Left lobe of liver (tissue), 2 donors: Measurements from ENCODE around the gene UBASH3B. TPM values are rescaled to one million over a fixed set of nuclear protein-coding genes. Genes with fewer than 3 reads are reported as not detected.
"Not testable (repeated sequence)": the region's sequence is repeated elsewhere in the genome, so short reads cannot be mapped to it uniquely, and the experiment has no call there.

Experiments used
- ATAC-seq: fragments of 200-7000 bp; cut with Tn5 transposase; one replicate; pipeline ENCODE4 v1.9.1; 2020; ENCODE audit warnings: mild to moderate bottlenecking, moderate library complexity
- DNase-seq: peaks from one replicate; pipeline ENCODE4 v3.0.0-alpha.2; 2020; ENCODE audit warnings: low spot score
- total RNA-seq: library from RNA; stranded (reverse); gene quantifications from one replicate; pipeline ENCODE4 v1.2.1, GENCODE V29; 2021
- donor health status: DM: no; HTN: no; CAD: no; lungs with moderate emphysema.
- donor health status: DM: no; HTN: yes; CAD: no.

UBASH3B gene
- total RNA-seq, 1 donor from 2014 or later, result 1.5 TPM

DNA sequence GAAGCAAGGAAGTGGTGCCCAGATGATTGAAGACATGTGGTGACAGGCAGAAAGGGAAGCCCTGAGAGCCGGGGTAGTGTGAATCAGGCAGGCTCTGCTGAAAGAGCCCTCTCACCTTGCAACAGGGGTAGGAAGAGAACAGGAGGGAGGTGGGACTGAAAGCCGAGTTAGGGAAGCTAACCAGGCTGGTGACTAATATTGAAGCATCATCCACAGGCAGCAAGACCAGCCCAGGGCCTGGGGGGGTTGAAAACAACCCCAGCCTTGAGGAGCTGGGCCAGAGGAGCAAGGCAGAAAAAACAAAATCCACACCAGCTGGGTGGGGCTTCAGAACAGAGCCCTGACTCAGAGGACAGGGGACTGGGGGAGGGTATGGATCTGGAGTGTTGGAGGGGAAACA lies 147.8 kb downstream of the UBASH3B start:
- no peak for ATAC-seq
- DNase-seq, result no peak

DNA sequence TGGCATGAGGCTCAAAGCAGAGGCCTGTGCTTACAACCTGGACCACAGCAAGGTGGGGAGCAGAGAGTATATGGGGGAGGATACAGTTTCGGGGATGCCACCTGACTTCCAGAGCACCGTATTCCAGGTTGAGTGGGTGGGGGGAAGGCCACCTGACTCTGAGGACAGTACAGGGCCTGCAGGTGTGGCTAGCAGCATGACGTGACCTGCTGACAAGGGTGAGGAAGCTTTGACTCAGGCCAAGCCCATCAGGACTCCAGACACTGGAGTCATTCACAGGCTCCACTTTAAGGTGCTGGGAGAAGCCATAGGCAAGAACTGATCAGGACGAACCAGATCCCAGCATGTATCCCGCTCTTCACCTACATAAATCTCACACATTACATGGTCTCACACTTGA lies 148.2 kb downstream of the UBASH3B start:
- DNase-seq (no peak), ATAC-seq (no peak)

DNA sequence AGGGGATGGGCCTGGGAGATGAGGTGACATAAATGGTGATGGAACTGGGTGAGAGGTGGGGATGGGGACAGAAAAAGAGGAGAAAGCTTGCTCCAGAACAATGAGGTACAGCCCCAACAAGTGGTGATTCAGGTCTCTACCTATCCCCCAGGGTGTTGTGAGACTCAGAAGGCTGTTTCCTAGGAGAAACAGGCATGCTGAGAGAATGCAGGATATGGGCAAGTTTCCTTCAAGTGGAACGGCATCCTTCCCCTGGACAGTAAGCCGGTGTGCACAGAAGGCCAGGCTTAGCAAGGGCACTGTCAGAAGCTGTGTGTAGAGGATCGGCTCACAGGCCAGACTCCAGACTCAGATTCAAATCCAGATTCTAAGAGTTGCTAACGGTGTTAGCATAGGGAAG lies 148.6 kb downstream of the UBASH3B start:
- ATAC-seq (no peak), DNase-seq (no peak)

DNA sequence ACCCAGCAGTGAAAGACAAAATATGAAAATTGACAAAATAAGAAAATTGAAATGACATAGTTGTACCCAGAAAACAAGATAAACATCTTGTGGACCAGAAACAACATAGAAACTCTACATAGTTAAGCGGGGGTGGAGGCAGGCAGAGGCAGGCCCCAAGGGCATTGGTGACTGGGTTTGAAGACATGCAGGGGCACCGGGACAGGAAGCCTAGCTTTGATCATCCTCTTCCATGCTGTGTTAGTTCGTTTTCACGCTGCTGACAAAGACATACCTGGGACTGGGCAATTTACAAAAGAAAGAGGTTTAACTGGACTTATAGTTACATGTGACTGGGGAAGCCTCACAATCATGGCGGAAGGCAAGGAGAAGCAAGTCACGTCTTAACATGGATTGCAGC lies 149.3 kb downstream of the UBASH3B start:
- DNase-seq (no peak), ATAC-seq (no peak)

DNA sequence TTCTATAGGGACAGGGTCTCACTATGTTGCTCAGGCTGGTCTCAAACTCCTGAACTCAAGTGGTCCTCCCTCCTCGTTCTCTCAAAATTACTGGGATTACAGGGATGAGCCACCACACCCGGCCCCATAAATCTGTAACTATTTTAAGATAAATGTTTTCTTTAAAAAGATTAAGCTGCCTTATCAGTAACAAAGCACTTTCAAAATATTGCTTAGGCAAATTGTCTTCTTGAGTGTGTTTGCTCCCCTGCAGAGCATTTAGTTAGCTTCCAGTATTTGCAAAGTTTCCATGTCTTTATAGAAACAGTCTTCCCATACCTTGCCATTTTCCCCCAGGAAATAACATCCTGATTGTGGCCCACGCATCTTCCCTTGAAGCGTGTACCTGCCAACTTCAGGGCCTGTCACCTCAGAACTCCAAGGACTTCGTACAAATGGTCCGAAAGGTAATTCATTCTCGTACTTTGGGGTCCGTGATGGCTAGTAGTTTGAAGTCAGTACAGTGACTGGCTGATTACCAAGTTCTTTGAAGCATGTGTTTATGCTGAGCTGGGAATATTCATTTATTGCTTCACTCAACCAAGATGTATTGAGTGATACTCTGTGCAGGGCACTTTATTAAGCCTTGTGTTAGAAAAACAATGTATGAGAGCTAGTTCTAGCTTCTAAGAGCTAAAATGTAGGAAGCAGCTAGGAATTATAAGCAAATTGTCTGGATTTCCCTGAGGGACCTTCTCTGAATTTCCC lies 152.4 kb downstream of the UBASH3B start:
- ATAC-seq (no peak), DNase-seq (no peak)

DNA sequence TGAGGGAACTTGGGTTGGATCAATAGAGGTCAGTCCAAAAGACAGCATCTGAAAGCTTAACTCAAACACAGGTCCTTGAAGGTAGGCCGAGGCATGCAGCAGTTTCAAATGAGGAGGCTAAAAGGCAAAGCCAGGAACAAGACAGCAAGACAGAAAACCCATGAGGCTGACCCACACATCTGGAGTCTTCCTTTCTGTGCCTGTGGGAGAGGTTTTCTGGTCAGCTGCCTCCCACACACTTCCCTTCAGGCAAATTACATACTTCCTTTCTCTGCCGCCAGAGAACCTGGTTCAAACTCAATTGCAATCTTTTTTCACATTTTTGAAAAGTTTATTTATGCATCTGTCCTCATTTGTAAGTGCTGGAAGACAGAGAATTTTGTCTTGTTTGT lies 153.0 kb downstream of the UBASH3B start:
- ATAC-seq (no peak), DNase-seq (no peak)

DNA sequence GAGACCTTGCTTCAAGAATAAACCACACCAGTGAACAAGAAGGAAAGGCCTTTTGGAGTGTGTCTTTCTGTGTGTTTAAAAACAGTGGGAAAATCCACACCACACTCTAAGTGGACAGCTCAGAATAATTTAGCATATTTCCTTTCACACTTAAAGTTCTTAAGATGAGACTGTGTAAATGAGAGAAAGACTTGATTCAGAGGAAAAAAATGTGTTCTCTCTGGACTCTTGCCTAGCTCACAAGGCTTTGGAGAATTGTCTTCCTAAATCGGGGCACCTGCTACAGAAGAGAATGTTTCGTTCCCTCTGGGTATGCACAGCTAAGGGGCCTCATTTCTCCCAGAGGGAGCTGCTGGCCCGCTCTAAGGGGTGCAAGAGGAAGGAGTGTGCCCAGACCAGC lies 154.3 kb downstream of the UBASH3B start:
- no peak for ATAC-seq
- DNase-seq, result no peak

DNA sequence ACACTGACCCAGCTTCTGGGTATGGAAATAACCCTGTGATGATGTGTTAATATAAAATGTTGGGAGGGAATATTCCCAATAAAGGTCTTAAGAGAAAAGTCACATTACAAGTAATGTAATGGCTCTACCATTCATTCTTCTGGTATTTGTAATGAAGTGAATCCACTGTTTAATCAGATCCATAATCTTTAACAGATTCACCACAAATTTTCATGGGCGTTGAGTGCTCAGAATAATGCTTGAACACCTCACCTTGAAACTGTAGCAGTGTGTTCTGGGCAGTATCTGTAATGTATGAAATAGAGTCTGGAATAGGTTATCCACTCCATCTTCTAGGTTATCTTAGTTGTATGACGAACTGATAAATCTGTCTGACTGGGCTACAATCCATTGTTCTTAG lies 156.2 kb downstream of the UBASH3B start:
- ATAC-seq, result no peak
- no peak for DNase-seq

DNA sequence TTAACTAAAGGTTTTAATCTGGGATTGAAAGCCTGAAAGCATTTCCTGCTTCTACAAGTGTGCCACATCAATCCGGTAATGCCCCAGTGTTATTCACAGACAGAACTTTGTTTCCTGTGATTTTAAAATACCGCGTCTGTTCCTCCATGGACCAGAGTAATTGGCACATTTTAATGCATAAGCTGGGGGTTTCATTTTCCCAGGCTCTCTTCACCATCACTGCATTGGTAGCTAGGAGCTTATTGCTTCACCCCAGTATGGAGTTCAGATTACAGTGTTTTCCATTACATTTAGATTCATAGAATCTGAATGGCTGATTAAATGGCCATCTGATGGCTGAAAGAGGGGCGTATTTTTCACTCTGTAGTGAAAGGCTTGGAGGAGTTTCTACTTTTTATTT lies 157.1 kb downstream of the UBASH3B start:
- ATAC-seq, result no peak
- DNase-seq, result no peak

DNA sequence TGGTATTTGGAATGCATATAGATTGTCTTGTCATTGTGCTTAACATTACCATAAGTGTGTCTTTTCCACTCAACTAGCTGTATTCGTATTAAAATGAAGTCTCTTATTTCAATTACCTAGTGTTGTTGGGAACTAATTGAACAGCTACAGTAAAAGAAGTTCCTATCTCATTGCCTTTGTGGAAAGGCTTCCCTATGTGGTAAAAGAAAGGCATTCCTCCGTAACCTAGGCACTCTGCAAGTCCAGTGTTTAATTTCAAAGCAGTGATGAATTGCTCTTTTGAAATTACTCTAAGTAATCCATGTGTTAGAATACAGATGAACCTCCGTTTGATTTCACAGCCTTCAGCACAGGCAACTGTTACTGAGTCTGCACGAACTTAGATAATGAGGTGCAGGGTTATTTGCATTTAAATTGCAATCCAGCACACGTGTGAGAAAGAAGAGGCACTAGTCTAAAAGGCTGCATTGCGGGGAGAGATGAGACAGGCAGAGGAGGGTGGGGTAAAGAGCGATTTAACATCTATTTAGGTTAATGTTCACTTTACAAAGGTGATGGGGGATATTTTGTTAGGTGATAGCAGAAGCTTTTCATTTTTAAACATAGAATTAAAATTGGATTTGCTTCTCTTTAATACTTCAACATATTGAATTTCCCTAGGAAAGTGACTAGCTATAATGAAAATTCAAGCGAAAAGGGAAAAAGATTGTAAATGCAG lies 157.8 kb downstream of the UBASH3B start:
- ATAC-seq (no peak), DNase-seq (no peak)

DNA sequence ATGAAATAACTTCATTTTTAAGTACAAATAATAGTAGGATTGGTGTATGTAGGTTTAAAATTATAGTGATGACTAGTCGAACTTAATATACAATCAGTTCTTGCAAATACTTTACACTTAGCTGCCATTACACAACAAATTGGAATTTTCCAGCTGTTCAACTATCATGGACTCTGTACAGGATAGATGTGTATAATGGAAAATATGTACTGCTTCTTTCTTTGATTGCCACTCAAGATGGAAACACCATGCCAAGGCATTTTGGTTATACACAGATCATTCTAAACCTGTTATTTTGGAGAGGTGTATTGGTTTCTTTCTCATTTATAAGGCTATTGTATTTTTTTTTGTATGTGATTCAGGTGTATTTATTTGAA lies 158.4 kb downstream of the UBASH3B start:
- no peak for ATAC-seq
- no peak for DNase-seq

DNA sequence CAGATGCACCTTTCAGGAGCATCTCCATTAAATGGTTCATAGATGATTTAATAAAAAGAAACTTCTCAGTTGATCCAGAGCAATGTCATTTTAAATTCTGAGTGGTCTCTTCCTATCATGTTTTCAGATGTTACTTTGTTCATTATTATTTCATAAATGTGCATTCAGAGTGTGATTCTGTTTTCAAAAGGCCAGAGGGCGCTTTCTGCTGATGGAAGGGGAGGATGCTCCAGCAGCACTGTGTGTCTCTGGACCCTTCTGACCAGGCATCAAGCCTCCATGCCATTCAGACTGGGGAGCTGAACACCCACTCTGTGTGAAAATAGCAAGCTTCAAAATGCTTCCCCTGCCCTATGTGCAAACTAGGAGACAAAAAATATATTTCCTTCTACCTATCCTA lies 158.9 kb downstream of the UBASH3B start:
- no peak for DNase-seq
- ATAC-seq, result no peak

DNA sequence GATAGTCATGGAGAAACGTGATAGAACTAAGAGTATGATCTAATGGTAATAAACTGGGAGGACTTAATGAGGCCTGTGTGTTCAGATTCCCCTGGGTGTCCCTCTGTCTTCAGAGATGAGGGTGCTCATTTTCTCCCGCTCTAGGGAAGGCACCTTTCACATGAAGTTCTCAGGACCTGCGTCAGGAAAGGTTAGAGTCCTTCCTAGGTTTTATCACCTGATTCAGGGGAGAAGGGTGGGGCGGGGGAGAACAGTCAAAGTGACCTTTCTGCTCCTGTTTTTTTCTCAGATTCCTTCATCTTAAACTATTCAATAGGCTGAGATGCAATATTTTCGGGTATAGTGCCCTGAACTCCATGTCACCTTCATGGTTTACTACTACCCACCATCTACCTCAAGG lies 160.4 kb downstream of the UBASH3B start:
- ATAC-seq (no peak), DNase-seq (no peak)

DNA sequence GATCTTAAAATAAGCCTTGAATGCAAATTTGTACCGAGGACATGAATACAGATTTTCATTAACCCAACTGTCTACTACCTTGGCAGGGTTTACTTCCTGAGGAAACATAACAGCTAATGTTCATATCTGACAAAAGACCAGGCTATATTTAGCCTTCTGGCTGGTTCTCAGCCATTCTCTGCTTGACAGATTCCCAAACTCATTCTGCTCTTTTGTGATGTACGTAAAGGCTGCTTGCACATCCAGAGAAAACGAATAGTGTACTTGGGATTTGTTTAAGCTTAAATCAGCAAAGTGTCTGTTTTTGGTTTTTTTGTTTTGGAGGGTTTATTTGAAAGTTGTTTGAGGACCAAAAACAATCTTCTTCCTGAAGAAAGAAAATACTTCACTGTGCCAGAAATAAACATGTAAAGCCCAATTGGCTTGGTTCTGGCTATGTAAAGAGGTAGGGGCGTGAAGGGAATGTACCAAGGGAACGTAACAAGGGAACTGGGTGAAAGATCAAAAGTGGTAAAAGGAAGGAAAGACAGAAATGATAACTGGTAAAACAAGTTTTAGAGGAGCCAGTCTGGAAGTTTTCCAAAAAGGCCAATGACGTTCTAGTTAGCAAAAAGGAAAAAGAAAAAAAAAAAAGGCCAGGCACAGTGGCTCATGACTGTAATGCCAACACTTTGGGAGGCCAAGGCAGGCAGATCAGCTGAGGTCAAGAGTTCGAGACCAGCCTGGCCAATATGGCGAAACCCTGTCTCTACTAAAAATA lies 161.4 kb downstream of the UBASH3B start:
- ATAC-seq (peak; percentile 25), DNase-seq (no peak)

DNA sequence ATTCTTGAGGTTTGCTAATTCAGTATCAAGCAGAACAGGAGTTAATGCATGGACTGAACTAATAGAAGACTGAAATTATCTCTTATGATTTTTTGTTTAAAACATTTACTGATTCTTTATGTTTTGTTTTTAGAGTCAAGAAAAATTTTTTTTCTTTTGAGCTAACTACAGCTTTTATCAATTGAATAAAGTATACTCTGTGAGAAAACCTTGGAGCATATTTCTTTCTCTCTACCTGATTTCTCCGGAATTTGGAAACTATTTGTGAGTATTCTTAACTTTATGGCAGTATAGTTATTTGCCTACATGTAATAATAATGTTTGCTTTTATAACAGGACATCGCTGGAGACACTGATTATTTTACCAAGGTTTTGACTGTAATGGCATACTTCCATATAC lies 164.6 kb downstream of the UBASH3B start:
- ATAC-seq, result no peak

DNA sequence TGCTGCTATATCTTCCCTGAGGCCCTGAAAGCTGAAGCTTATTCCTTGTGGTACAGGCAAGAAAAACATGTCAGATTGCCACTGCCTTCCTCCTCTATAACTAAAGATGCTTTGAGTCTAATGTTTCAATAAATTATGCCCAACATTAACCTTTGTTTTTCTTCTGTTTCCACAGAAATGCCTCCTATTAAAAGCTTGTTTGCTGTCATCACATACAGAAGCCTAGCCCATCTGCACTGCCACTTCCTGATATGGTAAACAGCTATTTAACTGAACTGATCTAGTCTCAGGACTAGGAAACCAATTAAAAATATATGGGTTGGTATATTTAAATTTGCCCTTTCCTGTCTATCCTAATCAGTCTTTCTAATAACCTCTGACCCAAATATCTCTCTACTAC lies 165.6 kb downstream of the UBASH3B start:
- ATAC-seq (no peak), DNase-seq (no peak)

More for the DNA sequence above, 164.6 kb downstream of the UBASH3B start:
- DNase-seq, result no peak

DNA sequence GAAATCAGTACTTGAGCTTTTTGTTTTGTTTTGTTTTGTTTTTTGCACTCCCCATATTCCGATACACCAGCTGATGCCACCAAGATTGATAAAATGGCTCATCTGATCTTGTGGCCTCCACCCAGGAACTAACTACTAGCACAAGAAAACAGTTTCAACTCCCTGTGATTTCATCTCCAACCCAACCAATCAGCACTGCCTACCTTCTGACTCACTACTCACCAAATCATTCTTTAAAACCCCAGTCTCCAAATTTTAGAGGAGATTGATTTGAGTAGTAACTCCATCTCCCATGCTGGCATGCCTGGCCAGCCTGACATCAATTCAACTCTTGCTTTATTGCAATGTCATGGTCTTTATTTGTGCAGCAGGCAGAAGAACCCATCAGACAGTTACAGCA lies 166.7 kb downstream of the UBASH3B start:
- ATAC-seq (no peak), DNase-seq (no peak)

DNA sequence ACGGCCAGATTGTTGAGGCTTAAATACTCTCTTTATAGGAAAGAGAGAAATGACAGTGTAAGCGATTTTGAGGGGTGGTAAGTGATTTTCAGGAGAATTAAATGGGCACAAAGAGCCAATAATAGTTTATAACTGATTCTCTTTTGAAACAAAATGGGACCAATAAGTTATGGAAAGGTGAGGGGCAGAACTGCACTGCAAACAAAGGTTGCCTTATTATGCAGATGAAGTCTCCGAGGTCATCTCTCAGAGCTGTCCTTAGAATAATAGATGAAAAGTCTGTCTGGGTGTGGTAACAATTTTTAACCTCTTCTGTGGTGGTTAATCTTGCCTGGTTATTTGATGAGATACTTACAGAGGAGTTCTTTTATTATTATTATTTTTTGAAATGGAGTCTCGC lies 168.0 kb downstream of the UBASH3B start:
- no peak for ATAC-seq
- DNase-seq, result no peak

DNA sequence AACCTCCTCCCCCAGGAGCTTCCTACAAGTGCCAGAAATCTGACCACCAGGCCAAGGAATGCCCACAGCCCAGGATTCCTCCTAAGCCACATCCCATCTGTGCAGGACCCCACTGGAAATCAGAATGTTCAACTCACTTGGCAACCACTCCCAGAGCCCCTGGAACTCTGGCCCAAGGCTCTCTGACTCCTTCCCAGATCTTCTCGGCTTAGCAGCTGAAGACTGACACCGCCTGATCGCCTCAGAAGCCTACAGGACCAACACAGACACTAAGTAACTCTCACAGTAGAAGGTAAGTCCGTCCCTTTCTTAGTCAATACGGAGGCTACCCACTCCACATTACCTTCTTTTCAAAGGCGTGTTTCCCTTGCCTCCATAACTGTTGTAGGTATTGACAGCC lies 173.8 kb downstream of the UBASH3B start:
- not testable (repeated sequence) for DNase-seq, ATAC-seq

DNA sequence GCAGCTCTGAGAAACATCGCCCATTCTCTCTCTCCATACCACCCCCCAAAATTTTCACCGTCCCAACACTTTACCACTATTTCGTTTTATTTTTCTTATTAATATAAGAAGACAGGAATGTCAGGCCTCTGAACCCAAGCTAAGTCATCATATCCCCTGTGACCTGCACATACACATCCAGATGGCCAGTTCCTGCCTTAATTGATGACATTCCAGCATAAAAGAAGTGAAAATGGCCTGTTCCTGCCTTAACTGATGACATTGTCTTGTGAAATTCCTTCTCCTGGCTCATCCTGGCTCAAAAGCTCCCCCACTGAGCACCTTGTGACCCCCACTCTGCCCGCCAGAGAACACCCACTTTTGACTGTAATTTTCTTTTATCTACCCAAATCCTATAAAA lies 176.8 kb downstream of the UBASH3B start:
- not testable (repeated sequence) for DNase-seq, ATAC-seq

DNA sequence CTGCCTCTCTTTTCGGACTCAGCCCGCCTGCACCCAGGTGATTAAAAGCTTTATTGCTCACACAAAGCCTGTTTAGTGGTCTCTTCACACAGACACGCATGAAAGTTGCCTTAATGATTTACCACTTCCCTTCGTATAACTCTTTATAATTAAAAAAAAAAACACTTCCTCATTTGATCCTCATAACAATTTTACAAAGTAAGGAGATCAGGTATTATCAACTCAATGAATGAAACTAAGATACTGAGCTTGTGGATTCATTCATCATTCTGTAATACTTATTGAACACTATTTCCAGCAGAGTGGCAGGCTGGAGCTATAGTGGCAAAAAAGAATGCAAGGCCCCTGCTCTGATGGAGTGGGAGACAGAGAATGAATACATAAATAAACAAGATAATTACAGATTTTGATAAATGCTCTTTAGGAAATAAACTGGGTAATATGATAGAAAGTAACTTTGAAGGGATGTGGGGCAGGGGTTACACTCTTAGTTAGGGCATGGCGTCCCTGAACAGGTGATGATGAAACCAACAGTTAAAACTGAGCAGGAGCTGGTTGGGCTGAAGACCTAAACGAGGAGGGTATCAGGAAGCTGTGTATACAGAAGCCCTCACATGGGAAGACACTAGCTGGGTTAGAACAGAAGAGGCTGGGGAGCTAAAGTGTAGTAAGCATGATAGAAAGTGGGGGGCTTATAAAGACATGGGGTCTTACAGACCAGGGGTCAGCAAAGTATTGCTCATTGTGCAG lies 177.4 kb downstream of the UBASH3B start:
- DNase-seq (no peak), ATAC-seq (no peak)
